Stimulated activated CD8-positive, alpha-beta memory T cell treated with anti-CD3 and anti-CD28 coated beads, Interleukin-4, amount 100 ng/mL, for 4 hours (primary cell): ENCODE data around the gene PVALB.

Experiments used
- DNase-seq, 2 donors: peaks; one replicate each; pipeline ENCODE4 v3.0.0-alpha.2; 2020; ENCODE audit warnings: low read depth in 2 of 2, low spot score in 1 of 2

PVALB gene, protein sequence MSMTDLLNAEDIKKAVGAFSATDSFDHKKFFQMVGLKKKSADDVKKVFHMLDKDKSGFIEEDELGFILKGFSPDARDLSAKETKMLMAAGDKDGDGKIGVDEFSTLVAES

DNA sequence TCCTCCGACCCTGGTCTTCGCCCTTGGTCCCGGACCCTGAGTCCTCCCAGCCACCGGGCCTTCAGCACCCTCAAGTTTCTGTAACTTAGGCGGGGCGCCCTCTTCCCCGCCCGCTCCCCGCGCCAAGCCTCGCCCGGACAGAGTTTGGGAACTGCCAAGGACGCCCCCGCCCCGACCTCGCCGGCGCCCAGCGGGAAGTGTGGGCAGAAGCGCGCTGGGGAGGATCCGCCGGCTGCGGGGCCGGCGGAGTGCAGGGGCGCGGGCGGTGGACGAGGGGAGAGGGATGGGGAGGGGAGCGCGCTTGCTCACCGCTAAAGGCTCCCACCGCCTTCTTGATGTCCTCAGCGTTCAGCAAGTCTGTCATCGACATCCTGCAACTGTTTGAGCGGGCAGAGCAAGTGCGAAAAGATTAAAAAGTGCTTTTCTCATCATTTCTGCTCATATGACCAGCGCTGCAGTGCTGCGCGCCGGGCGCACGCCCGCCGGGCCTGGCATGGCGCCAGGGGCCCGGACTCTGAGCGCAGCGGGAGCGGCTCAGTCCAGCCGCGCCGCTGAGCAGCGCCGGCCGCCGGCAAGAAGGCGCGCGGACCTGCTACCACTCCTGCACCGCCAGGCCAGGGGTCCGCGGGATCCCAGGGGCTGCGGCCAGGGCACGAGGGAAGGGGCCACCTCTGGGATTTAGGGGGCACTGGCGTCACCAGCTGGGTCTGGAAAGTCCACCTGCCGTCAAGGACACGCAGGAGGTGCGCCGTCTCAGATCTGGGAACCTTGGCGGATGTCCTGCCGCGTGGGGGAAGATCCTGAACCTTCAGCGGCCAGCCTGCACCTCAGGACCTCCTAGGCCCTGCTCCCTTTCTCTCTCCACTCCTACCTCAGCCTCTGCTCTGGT, at the start of gene PVALB:
Gene PVALB (minus strand): TSS at position 400 of the 889 bp plus-strand sequence. CDS start 30 bp downstream, at position 370.
- DNase-seq = no peak

DNA sequence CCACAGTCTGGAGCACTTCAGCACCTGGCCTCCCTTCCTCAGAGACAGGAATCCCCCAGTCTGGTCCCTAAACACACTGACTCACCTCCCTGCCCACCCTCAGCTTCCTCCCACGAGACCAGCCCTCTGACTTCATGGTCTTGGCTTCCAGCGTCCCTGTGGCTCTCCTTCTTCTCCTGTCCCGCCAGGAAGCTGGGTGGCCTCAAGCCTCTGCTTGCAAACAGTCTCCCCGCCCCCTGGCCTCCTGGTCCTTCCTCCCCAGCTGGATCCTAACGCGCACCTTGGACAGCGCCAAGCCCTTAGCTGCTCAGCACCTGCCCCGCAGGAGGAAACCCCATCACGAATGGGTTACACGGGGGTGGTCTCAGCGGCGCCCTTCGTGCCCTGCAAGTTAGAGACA, 48.5 kb upstream of the PVALB start:
- no peak for DNase-seq

DNA sequence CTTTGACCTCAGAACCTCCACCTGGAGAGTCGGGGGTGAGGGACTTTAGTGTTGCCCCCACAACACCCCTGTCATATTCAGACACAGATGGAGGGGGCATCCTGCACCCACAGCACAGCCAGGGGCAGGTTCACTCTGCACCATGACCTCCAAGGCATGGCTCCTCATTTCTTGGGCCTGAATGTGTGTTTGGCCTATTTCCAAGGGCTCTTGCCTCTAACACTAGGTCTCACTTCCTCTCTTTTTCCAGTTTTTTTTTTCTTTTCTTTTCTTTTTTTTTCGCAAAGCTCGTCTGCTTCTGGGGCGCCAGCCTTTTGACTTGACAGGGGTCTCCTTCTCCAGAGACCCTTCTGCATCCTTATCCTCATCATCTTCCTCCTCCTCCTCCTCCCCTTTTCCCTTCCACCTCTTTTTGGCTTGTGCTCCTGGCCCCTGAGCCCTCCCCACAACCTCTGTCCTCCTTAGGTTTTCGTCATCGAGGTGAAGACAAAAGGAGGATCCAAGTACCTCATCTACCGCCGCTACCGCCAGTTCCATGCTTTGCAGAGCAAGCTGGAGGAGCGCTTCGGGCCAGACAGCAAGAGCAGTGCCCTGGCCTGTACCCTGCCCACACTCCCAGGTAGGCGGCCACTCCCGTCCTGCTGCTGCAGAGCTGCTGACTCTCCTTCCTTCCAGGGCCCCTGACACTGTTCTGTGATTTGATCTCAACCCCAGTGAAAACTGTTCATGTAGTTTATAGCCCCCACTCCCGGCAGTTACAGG, 47.8 kb upstream of the PVALB start:
- no peak for DNase-seq

DNA sequence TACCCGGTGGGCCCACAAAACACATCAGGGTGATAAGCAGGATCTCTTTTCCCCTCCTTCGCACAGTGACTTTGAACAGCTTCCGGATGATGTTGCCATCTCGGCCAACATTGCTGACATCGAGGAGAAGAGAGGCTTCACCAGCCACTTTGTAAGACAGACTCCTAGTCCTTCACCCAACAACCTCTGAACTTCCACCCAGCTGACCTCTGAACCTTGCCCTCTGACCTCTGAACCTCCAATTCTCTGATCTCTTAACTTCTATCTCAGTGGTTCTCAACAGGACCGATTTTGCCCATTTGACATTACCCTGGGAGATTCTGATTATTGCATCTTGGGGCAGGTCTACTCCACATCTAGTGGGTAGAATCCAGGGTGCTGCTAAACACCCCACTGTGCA, 47.1 kb upstream of the PVALB start:
- DNase-seq = no peak

DNA sequence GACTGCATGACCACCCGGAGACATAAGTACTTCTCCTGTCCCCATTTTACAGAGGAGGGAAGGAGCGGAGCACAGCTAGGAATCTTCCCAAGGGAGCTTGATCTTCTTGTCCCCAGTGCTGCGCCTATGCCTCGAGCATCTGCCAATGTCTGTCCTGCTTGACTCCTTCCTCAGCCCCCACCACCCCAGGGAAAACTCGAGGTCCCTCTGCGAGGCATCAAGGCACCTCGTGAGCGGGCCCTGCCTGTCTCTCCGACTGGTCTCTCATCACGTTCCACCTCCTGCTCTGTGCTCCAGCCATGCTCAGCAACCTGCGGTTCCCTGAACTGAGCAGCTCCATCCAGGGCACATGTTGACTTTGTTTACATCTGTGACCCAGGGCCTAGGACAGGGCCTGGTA, 46.4 kb upstream of the PVALB start:
- no peak for DNase-seq

DNA sequence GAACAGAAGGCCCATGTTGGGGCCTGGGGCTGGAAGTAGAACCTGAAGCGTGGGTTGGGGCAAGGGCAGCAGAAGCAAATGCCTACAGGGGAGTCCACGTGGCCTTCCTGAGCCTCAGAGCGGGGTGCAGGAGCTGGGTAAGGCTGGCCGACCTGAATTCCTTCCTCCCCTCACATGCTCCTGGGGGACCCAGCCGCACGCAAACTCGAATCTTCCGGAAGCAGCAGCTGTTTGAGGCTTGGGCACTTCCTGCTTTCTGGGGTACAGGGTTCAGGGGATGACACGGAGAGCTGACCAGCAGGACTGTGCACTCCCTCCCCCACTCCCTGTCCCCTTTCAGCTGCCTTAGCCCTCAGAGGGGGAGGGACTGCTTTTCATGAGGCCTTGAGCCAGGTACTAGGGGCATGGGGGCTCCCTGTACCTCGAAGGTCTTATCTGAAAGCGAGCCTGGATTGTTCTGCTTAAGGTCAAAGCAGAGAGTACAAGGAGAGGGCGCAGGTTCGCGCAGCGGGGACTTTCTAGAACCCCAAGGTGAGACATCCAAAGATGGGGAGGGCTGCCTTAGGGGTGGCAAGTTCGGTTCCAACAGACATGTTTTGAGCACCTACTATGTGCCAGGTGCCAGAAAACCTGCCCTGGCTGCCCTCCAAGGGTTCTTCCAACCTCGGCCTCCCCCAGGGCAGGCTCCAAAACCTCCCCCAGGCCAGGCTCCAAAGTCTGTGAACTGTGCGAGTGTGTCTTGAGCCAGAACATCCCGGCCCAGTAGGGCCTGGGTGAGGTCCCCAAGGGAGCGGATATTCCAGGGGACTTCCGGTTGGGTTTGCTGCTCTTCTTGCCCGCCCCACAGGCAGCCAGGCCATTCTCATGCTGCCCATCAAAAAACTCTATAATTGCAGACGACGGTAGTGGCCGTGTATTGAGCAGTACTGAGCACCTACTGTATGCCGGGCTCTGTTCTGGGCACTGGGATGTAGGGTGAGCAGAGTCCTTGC, 45.7 kb upstream of the PVALB start:
- no peak for DNase-seq

DNA sequence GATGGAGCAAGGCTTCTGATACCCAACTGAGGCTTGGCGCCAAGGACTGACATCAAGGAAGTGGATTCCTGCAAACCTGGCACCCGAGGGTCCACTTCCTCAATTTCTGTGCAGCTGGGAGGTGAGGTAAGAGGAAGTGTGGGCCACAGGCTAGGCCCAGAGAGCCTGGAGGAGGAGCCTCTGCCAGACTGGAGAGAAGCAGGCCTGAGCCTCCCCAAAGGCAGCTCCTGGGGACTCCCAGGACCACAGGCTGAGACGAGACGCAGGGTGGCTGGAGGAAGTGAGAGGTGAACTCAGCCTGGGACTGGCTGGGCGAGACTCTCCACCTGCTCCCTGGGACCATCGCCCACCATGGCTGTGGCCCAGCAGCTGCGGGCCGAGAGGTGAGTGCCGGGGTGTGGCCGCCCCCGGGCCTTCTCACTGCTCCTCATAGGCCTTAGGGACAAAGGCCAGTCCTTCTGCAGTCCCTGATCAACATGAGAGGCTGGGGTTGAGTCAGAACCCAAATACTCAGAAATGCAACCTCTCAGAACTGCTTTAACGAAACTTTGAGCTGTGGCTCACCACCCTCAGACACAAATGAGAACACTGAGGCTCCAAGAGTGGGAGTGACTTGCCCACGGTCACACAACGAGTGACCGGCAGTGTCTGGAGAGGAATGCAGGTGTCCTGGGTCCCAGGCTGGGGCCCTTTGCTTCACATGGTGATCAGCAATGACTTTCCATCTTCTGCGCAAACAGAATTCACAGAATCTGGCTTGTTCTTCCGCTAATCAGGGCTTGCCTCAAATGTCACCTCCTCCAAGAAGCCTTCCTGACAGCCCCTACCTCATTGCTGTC, 44.2 kb upstream of the PVALB start, which contains the start of gene NCF4:
Gene NCF4 (plus strand): TSS at position 186 of the 839 bp plus-strand sequence. CDS start 166 bp downstream, at position 352.
- no peak for DNase-seq

DNA sequence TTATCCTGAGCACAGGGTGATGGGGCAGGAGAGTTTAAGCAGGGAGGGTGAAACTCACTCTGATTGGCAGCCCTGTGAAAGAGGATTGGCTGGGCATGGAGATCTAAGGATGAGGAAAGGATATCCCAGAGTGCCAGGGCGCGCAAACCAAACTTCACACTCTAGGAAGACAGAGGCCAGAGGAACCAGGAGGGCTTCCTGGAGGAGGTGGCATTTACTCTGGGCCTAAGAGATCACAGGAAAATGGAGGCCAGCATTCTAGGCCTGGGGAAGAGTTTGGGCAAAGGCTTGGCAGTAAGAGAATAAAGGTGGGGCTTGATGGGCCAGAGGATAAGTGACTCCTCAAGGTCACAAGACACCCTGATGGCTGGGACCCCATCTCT, 43.6 kb upstream of the PVALB start:
- DNase-seq = no peak

DNA sequence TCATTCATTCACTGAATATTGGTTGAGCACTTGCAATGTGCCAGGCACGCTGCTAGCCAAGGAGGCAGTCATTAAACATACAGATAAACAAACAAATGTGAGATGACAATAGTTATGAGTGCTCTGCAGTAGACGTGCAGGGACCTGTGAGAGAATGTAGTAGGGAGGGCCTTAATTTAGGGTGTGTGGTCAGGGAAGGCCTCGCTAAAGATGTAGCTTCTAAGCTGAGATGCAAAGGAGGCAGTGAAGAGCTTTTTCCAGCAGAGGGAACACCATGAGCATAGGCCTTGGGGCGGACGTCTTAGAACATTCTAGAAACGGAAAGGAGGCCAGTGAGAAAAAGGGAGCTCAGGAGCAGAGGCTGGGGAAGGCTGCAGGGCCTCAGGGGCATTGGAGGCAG, 43.2 kb upstream of the PVALB start:
- no peak for DNase-seq

DNA sequence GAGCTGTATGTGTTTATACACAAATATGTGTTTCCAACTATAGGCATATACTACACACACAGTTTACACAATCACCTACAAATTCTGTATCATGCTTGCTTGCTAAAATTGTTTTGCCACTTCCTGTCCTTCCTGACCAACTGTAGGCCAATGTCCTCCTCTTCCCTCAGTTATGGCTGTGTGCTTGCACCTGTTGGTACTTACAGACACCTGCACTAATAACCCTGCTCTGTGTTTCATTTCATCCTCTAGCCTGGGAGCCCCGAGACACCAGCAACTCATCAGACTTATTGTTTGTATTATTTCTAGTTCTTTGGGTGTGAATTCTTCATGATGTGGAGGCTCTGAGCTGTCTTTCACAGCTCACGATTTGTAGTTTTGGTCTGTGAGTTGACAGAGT, 42.1 kb upstream of the PVALB start:
- DNase-seq = no peak

DNA sequence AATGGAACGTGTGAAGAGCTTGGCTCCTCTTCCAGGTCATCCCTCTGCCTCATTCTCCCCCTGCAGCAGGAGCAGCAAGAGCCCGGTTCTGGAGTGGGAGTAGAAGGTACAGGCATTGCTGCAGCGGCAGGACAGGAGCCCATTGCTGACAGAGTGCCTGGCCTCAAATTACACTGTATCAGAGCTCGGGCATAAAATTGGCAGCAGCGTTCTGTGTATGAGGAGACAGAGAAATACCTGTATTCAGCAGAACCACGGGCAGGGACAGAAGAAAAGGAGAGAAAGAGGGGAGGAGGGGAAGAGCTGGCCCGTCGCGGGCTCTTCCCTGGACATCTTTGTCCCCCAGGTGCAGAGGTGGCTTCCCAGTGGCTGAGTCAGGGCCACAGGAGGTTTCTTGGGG, 41.3 kb upstream of the PVALB start:
- DNase-seq = no peak

DNA sequence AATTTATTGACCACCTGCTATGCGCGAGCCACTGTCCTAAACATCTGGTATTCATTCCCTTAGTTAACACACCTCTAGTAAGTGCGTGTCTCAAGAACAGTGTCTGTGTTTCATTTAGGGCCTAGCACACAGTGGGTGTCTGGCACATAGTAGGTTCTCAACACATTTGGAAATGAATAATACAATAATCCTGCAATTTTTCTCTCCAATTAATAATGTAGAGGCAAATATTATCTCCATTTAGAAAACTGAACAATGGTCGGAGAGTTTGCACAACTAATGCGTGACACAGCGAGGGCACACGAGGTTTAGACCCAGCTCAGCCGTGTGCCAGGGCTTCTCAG, 39.9 kb upstream of the PVALB start:
- DNase-seq = no peak

DNA sequence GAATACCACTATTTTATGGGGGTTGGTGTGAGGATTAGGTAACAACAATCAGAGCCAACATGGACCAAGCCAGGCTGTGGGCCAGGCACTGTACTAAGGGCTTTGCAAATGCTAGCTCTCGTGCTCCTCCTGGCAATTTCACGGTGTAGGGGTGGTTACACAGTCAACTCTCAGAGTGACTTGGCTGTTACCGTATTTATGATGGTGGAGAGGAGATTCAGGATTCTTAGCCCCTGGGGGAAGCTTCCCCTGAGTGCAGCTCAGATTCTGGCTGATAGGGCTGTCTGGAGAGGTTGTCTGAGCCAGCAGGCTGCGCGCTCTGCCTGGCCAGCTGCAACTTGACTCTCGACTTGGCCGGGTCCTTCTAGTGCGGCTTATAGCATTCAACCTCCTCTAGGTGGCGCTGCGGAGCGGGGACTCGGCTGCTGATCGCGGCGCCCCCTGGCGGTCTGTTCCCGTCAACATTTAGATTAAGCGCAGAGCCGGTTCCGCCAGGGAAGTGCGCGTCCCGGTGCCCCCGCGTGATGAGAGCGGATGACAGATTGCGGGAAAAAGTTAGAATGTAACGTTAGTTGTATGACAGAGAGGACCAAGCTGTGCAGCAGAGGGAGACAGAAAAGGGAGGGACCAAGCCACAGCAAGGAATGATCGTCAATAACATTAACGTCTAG, 39.4 kb upstream of the PVALB start:
- DNase-seq = peak; percentile 74 to 95

DNA sequence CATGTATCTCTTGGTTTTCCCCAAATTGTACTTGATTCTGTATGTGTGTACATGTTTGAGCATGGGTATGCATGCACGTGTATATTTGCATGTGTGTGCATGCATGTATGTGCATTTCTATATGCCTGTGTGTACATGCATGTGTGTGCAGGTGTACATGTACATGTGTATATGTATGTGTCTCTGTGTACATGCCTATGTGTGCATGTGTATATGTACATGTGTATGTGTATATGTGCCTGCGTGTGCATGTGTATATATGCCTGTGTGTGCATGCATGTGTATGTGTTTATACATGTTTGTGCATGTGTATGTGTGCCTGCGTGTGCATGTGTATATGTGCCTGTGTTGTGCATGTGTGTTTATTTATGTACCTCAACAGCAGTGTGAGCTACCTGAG, 38.6 kb upstream of the PVALB start:
- no peak for DNase-seq

DNA sequence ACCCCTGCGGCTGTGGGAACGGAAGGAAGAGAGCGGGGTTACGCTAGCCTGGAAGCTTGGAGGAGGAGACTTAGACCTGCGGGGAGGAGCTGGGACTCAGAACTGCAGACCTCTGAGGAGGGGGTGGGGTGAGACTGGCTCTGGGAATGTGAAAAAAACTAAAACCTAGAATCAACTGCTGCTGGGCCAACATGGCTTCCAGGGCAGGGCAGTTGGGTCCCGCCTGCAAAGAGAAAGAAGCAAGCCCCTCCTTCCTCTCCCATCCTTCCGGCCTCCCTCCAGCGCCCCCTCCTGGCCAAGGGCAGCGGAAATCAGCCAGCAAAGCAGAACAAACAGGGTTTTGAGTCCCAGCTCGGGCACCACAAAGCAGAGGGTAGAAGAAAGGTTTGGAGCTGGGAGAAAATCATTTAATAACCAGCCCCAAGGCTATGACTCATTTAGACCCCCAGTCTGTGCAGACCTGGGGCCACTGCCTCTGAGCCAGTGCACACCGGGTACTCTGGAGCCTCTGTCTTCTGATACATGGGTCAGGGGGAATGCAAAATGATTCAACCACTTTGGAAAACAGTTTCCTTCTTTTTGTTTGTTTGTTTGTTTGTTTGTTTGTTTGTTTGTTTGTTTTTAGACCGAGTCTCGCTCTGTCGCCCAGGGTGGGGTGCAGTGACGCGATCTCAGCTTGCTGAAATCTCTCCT, 36.7 kb upstream of the PVALB start:
- DNase-seq = peak; percentile 55 to 65

DNA sequence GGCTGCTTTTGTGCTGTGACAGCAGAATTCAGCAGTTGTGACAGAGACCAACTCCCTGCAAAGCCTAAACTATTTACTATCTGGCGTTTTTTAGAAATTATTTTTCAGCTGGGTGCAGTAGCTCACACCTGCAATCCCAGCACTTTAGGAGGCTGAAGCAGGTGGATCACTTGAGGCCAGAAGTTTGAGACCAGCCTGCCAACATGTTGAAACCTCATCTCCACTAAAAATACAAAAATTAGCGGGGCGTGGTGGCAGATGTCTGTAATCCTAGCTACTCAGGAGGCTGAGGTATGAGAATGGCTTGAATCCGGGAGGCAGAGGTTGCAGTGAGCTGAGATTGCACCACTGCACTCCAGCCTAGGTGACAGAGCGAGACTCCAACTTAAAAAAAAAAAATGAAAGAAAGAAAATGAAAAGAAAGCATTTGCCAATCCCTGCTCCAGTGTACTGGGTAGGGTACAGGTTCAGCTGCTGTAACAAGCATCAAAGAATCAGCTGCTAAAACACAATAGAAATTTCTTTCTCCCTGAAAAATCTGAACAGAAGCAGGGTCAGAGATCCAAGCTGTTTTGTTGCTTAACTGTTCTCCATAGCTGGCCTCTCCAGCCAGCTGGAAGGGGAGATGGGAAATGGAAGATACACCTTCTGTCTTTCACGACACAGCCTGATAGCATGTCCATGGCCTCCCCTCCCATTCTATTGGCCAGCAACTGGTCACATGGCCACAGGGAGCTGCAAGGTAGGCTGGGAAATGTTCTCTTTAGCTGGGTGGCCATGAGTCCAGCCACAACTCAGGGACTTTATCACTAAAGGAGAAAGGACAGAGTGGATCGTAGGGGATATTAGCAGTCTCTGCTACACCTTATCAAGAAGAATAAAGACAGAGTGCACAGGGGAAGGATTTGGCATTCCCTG, 35.5 kb upstream of the PVALB start:
- no peak for DNase-seq

DNA sequence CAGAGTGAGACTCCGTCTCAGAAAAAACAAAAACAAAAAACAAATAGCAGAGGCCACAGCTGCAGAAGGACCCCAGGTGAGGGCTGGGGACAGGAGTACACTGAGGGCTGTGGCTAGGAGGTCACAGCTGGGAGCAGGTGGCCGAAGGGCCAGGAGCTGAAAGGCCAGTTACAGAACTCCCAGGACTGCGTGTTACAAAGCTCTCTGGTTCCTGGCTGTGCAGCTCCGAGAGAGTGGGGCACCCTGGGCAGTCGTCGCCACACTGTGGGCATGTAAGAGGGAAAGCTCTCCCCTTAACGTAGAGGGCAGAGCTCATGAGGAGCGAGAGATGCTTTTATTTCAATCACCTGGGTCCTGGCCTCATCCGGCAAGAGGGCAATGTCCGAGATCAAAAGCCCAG, 33.8 kb upstream of the PVALB start:
- DNase-seq = no peak

DNA sequence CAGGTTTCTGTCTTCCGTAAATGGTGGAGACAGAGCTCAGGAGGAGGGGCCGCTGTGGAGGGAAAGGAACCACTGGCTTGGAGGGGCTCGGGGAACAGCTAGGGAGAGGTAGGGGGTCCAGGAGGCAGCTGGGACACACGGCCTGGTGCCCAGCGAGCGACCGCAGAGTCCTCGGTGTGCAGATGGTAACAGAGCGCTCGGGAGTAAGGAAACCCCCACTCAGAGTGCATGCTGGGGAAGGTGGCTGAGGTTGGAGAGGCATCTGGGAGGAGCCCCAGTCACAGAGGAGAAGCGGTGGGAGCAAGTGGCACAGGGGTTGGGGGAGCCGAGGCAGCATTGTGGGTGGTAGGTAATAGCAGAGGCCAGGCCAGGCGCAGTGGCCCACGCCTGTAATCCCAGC, 33.2 kb upstream of the PVALB start:
- DNase-seq = no peak
